ENCODE data around the gene OPCML. TPM values are rescaled to one million over a fixed set of nuclear protein-coding genes. Genes with fewer than 3 reads are reported as not detected.

The OPCML gene
- polyA plus RNA-seq, 3 donors from 2014 or later, result not detected

DNA sequence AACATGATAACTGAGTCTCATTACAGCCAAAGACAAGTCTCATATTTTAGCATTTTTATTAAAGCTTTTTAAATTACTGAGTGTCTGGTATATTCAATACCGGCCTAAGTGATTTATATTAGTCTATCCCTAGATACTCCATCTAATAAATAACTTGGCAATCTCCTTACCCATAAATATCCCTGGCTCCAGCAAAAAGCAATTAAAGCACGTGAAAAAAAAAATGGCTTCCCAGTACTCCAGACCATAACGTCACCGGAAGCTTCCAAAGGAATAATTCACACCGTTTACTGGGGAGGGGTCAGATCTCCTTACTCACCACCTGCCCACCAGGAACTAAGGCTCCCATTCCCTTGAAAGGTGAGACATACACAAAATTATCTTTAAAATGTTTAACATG is 988.3 kb downstream of the OPCML start:
- Mint-ChIP-seq H3K27me3 (ENCODE audit: low read depth in 3 of 3) (no peaks in the 10 kb centered on the region), H3K4me1 (no peaks in the 10 kb centered on the region), H3K9me3 (peaks cover 3 to 13% (median 5%) of the 10 kb centered on the region in 6 donors), H3K27ac (no peak overlapping the region), H3K36me3 (no peaks in the 10 kb centered on the region), H3K4me3 (no peak overlapping the region)
- DNase-seq, result no peak

DNA sequence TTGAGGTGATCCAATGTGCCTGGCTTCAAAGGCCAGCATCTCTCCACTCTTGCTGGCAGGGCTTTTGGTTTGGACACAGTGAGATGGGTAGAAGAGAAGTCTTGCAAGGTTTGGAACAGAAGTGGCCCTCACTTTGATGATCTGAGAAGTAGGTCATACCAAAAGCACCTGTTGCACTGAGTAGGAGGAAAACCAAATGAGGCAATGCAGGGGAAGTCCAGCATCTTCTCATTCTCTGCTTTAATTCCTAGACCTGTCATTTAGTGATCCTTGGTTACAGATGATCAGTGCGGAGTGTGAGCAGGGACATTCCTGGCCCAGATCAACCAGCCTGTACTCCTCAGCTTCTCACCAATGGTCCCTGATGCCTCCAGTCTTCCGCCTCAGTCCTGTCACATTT is 990.5 kb downstream of the OPCML start:
- no peaks in the 10 kb centered on the region for H3K36me3 Mint-ChIP-seq
- H3K27ac Mint-ChIP-seq, result no peak overlapping the region
- no peaks in the 10 kb centered on the region for H3K27me3 Mint-ChIP-seq (ENCODE audit: low read depth in 3 of 3)
- no peak overlapping the region for H3K4me3 Mint-ChIP-seq
- no peaks in the 10 kb centered on the region for H3K4me1 Mint-ChIP-seq
- H3K9me3 Mint-ChIP-seq, result peaks cover 0 to 12% (median 4%) of the 10 kb centered on the region in 6 donors
- DNase-seq, result no peak

- H3K4me3 Mint-ChIP-seq, result no peak overlapping the region
- peaks cover 0 to 10% (median 2%) of the 10 kb centered on the region in 6 donors for H3K9me3 Mint-ChIP-seq
- no peak overlapping the region for H3K27ac Mint-ChIP-seq
- H3K27me3 Mint-ChIP-seq (ENCODE audit: low read depth in 3 of 3), result no peaks in the 10 kb centered on the region
- no peaks in the 10 kb centered on the region for H3K4me1 Mint-ChIP-seq
- no peaks in the 10 kb centered on the region for H3K36me3 Mint-ChIP-seq
- DNase-seq, result no peak
Observed at GRCh38 chr11:132540581-132540980, 991.7 kb downstream of the OPCML start.

- Mint-ChIP-seq H3K4me1 (no peaks in the 10 kb centered on the region), H3K4me3 (no peak overlapping the region), H3K27me3 (ENCODE audit: low read depth in 3 of 3) (no peaks in the 10 kb centered on the region), H3K36me3 (no peaks in the 10 kb centered on the region), H3K9me3 (peaks cover 0 to 10% (median 1%) of the 10 kb centered on the region in 6 donors), H3K27ac (no peak overlapping the region)
- DNase-seq, result no peak
Observed at GRCh38 chr11:132539590-132540368, 992.5 kb downstream of the OPCML start.

DNA sequence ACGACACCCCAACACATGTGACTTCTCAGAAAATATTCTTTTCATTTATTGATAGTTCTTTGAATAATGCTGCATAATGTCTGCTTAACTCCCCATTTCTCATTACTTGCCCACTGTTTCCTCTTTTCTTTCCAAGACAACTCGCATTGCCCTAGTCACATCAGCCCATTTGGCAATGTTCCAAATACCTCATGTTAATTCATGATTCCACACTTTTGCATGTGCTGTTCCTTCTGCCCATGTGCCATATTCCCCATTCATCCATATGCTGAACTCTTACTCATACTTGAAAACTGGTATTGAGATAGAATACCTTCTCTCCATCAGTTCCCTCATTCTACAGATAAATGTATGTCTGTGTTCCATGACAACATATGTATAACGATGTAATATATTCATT is 993.7 kb downstream of the OPCML start:
- no peak for DNase-seq
- no peaks in the 10 kb centered on the region for H3K4me1 Mint-ChIP-seq
- H3K9me3 Mint-ChIP-seq, result peaks cover 0 to 10% (median 1%) of the 10 kb centered on the region in 6 donors
- H3K4me3 Mint-ChIP-seq, result no peak overlapping the region
- no peaks in the 10 kb centered on the region for H3K27me3 Mint-ChIP-seq (ENCODE audit: low read depth in 3 of 3)
- no peak overlapping the region for H3K27ac Mint-ChIP-seq
- no peaks in the 10 kb centered on the region for H3K36me3 Mint-ChIP-seq

DNA sequence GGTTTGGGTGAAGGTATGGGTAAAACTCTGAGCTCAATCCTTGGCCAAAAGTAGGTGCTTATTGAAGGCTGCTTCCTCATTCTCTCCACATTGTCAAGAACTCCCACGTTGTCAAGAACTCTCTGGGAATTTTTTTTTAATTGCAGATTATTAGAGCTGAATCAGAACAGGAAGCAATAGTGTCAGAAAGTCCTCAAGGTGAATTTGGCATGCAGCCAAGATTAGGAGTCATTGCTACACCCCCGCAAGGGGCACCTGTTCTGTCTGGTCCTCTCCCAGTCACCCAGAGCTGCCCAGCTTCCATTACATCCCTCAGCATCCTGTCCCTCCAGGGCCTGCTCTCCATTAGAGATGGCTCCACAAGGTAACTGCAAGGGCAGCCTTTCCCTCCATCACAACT is 996.5 kb downstream of the OPCML start:
- Mint-ChIP-seq H3K4me1 (no peaks in the 10 kb centered on the region), H3K4me3 (no peak overlapping the region), H3K27me3 (ENCODE audit: low read depth in 3 of 3) (no peaks in the 10 kb centered on the region), H3K27ac (no peak overlapping the region), H3K36me3 (peaks cover 0 to under 1% (median 0%) of the 10 kb centered on the region in 3 donors), H3K9me3 (peaks cover 0 to 4% (median 1%) of the 10 kb centered on the region in 6 donors)
- DNase-seq, result no peak

- H3K27me3 Mint-ChIP-seq (ENCODE audit: low read depth in 3 of 3), result no peaks in the 10 kb centered on the region
- H3K9me3 Mint-ChIP-seq, result peaks cover 0 to 8% (median 3%) of the 10 kb centered on the region in 6 donors
- H3K36me3 Mint-ChIP-seq, result peaks cover 0 to 4% (median 0%) of the 10 kb centered on the region in 3 donors
- no peak for DNase-seq
- H3K4me3 Mint-ChIP-seq, result no peak overlapping the region
- H3K27ac Mint-ChIP-seq, result no peak overlapping the region
- no peaks in the 10 kb centered on the region for H3K4me1 Mint-ChIP-seq
Observed at GRCh38 chr11:132531921-132532320, 1000.4 kb downstream of the OPCML start.

- no peak overlapping the region for H3K4me3 Mint-ChIP-seq
- peaks cover 0 to 4% (median 0%) of the 10 kb centered on the region in 3 donors for H3K36me3 Mint-ChIP-seq
- no peaks in the 10 kb centered on the region for H3K27me3 Mint-ChIP-seq (ENCODE audit: low read depth in 3 of 3)
- DNase-seq, result no peak
- H3K27ac Mint-ChIP-seq, result no peak overlapping the region
- peaks cover 0 to 13% (median 8%) of the 10 kb centered on the region in 6 donors for H3K9me3 Mint-ChIP-seq
- H3K4me1 Mint-ChIP-seq, result no peaks in the 10 kb centered on the region
Observed at GRCh38 chr11:132528181-132528580, 1004.1 kb downstream of the OPCML start.

- no peaks in the 10 kb centered on the region for H3K4me1 Mint-ChIP-seq
- no peak overlapping the region for H3K27ac Mint-ChIP-seq
- no peak overlapping the region for H3K4me3 Mint-ChIP-seq
- DNase-seq, result no peak
- peaks cover 0 to 9% (median 5%) of the 10 kb centered on the region in 6 donors for H3K9me3 Mint-ChIP-seq
- peaks cover 0 to 2% (median 0%) of the 10 kb centered on the region in 3 donors for H3K27me3 Mint-ChIP-seq (ENCODE audit: low read depth in 3 of 3)
- no peaks in the 10 kb centered on the region for H3K36me3 Mint-ChIP-seq
Observed at GRCh38 chr11:132523929-132524328, 1008.4 kb downstream of the OPCML start.

DNA sequence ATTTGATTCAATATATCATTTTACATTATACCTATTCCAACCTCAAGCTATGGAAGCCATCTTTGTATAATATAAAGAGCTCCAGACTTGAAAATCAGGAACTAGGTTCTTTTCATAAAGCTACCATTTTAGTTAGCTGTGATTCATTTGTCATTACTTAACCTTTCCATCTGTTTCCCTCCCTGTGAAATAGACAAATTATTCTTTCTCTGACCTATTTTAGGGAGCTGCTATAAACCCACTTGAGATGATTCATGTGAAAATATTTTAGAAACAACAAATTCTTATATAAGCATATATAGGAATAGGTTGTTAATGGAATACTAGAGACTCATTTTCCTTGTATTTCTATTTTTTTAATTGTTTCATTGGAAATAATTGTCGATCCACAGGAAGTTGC is 1012.1 kb downstream of the OPCML start:
- Mint-ChIP-seq H3K36me3 (no peaks in the 10 kb centered on the region), H3K27me3 (ENCODE audit: low read depth in 3 of 3) (peaks cover 0 to 2% (median 0%) of the 10 kb centered on the region in 3 donors), H3K27ac (no peak overlapping the region), H3K4me3 (no peak overlapping the region), H3K4me1 (no peaks in the 10 kb centered on the region), H3K9me3 (peaks cover 0 to 9% (median 2%) of the 10 kb centered on the region in 6 donors)
- no peak for DNase-seq

GRCh38 chr11:132519241-132519815 is 1013.0 kb downstream of the OPCML start:
- Mint-ChIP-seq H3K9me3 (peaks cover 0 to 11% (median 3%) of the 10 kb centered on the region in 6 donors), H3K27ac (no peak overlapping the region), H3K4me3 (no peak overlapping the region), H3K27me3 (ENCODE audit: low read depth in 3 of 3) (peaks cover 0 to 2% (median 0%) of the 10 kb centered on the region in 3 donors), H3K4me1 (no peaks in the 10 kb centered on the region), H3K36me3 (no peaks in the 10 kb centered on the region)
- no peak for DNase-seq

DNA sequence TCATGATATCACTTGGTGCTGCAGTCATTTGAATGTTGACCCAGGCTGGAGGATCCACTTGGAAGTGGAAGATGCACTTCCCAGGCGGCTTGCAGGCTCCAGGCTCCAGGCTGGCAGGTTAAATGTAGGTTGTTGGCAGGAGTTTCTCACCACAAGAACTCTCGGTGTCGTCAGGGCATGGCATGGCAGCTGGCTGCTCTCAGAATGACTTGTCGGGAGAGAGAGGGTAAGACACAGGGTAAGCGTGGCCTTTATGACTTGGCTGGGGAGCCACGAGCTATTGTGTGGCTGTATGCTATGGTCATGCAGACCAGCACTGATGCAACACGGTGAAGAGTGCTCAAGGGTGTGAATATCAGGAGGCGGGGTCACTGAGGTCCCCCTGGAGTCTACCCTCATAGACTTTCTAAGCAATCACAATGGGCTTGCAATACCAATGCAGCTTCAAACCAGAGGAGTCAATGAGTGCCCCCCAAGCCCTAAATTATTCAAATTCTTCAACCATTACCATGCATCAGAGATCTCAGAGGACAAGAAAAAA is 1027.7 kb downstream of the OPCML start:
- H3K27me3 Mint-ChIP-seq (ENCODE audit: low read depth in 3 of 3), result peaks cover 0 to 3% (median 0%) of the 10 kb centered on the region in 3 donors
- peaks cover 0 to 3% (median 0%) of the 10 kb centered on the region in 3 donors for H3K36me3 Mint-ChIP-seq
- peaks cover 3 to 40% (median 12%) of the 10 kb centered on the region in 6 donors for H3K9me3 Mint-ChIP-seq
- DNase-seq, result no peak
- no peak overlapping the region for H3K27ac Mint-ChIP-seq
- H3K4me3 Mint-ChIP-seq, result no peak overlapping the region
- no peaks in the 10 kb centered on the region for H3K4me1 Mint-ChIP-seq

DNA sequence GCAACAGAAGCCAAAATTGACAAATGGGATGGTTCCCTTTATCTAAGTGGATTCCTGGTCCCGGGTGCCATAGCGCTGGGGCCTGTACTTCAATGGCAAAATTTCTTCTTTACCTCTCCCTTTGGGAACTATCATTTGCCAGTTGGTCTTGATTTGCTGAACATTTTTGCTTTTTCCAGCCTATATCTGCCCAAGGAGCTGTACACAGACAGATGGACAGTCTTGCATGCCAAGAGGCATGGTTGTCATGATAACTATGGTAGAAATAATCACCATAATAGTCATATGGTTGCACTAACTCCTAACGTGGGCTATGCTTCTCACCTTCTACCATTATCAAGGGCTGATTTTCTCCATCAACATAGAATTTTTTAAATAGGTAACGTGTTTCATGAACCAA is 1030.9 kb downstream of the OPCML start:
- peaks cover 3 to 29% (median 6%) of the 10 kb centered on the region in 6 donors for H3K9me3 Mint-ChIP-seq
- no peak overlapping the region for H3K4me3 Mint-ChIP-seq
- no peak for DNase-seq
- no peak overlapping the region for H3K27ac Mint-ChIP-seq
- peaks cover 0 to 3% (median 0%) of the 10 kb centered on the region in 3 donors for H3K27me3 Mint-ChIP-seq (ENCODE audit: low read depth in 3 of 3)
- no peaks in the 10 kb centered on the region for H3K4me1 Mint-ChIP-seq
- peaks cover 0 to 3% (median 0%) of the 10 kb centered on the region in 3 donors for H3K36me3 Mint-ChIP-seq

DNA sequence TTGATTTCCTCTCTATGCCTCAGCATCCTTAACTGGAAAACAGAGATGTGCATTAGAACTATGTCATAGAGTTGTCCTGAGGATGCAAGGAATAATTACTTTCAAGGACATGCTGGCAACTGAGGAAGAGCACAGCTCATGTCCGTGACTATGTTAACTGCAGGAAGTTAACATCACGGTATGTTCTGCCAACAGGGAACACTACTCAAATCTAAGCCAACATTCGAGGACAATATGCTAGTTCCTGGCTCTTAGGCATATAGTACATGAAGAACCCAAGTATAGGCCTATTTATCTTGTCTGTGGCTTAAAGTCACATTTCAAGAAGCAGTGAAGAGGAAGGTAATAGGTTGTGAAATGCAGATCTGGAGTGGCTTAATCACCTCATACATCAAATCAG is 1032.6 kb downstream of the OPCML start:
- Mint-ChIP-seq H3K27me3 (ENCODE audit: low read depth in 3 of 3) (peaks cover 0 to 2% (median 0%) of the 10 kb centered on the region in 3 donors), H3K9me3 (peaks cover 0 to 19% (median 6%) of the 10 kb centered on the region in 6 donors), H3K36me3 (peaks cover 0 to 3% (median 0%) of the 10 kb centered on the region in 3 donors), H3K27ac (no peak overlapping the region), H3K4me1 (no peaks in the 10 kb centered on the region), H3K4me3 (no peak overlapping the region)
- DNase-seq, result no peak

Data from immature natural killer cell (primary cell).